Cortex of kidney (tissue), 1 donor: ENCODE measurements around the gene SLC5A11.
"Not testable (repeated sequence)": the region's sequence is repeated elsewhere in the genome, so short reads cannot be mapped to it uniquely, and the experiment has no call there.

Source experiments
- DNase-seq: peaks from one replicate; lab custom pipeline; 2025; lab: John Stamatoyannopoulos, UW

The SLC5A11 gene, protein sequence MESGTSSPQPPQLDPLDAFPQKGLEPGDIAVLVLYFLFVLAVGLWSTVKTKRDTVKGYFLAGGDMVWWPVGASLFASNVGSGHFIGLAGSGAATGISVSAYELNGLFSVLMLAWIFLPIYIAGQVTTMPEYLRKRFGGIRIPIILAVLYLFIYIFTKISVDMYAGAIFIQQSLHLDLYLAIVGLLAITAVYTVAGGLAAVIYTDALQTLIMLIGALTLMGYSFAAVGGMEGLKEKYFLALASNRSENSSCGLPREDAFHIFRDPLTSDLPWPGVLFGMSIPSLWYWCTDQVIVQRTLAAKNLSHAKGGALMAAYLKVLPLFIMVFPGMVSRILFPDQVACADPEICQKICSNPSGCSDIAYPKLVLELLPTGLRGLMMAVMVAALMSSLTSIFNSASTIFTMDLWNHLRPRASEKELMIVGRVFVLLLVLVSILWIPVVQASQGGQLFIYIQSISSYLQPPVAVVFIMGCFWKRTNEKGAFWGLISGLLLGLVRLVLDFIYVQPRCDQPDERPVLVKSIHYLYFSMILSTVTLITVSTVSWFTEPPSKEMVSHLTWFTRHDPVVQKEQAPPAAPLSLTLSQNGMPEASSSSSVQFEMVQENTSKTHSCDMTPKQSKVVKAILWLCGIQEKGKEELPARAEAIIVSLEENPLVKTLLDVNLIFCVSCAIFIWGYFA

DNA sequence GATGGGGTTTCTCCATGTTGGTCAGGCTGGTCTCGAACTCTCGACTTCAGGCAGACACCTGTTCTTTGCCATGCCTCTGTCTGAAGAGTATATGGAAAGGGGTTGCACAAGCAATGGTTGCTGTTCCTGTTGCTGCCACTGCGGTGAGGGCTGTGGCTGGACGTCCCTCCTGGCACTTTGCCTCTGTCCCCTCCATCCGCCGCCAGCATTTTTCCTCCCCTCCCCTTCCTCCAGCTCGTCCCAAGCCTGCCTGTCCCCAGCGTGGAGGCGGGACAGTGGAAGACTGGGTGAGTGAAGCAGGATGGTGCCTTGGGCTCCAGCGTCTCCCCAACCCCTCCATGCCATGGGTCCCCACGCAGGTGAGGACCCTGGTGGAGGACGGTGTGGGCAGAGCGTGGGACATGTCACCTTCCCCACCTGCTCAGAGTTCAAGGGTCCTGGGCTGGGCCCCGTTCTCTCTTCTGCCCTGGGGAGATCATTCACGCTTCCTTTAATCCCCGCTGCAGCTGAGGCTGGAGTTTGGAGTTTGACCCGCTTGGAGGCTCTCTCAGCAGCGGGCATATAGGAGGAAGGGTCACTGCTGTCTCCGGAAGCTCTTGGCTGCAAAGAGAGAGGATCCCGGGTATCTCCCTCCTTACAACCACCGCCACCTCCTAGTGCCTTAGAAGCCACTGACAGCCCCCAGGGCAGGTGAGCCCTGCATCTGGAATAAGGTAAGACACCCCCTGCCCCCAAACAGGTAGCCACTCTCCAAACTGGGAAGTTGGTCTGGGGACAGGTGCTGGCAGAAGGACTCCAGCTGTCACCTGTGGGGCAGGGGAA, at the start of gene SLC5A11:
Gene SLC5A11, plus strand, starts transcription at position 238 of the 822 bp plus-strand sequence. CDS start 12,681 bp downstream, outside the sequence.
- no peak for DNase-seq

DNA sequence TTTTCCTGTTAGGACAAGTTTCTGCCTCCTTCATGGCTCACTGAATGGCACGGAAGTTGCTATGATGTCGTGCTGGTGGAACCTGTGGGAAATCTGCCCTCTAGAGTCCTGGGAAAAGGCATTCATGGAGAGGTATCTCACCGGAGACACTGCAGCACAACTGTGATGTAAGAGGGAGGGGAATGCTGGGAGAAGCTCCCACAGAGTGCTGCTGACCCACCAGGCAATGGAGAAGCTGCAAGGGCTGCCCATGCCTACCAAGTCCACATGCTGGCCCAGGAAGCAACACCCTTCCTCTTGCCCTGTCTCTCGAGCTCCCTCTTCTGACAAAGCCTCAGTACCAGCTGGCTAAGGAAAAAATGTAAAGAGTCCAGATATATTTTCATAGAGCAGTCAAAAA, 45.2 kb upstream of the SLC5A11 start:
- DNase-seq, result no peak

DNA sequence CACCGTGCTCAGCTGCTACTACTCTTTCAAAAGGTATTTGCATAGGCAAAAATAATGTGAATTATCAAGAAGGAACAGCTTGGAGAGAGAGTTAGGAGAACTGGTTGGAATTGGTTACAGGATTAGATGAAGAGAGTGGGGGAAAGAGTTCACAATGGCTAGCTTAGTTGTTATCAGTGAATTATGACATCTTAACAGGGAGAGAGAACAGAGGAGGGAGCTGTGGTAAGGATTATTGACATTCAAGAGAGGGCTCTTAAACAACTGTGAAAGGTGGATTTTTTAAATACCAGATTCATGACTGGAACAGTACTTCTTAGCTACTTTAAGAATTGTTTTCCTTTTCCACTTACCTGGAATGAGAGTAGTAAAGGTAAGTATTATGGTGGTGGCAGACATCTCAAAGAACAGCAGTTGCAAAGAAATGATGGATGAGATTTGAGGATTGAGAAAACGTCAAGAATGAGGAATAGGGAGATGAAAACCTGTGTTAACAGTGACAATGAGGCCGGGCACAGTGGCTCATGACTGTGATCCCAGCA, 43.9 kb upstream of the SLC5A11 start:
- DNase-seq, result no peak

DNA sequence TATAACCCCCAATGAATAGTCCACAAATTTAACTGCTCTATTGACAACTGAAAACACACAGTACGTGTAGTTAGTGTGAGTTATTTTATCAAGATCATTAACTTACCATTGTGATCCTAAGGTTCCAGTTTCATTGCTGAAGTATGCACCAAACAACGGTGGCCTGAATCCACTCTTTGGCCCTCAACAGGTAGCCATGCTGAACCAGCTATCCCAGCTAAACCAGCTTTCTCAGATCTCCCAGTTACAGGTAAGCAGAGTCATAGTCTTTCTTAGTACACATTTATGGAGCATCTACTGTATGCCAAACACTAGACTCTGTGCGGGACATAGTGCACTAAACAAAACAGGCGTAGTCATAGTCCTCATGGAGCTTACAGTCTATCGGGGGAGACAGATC, 40.3 kb upstream of the SLC5A11 start:
- no peak for DNase-seq

DNA sequence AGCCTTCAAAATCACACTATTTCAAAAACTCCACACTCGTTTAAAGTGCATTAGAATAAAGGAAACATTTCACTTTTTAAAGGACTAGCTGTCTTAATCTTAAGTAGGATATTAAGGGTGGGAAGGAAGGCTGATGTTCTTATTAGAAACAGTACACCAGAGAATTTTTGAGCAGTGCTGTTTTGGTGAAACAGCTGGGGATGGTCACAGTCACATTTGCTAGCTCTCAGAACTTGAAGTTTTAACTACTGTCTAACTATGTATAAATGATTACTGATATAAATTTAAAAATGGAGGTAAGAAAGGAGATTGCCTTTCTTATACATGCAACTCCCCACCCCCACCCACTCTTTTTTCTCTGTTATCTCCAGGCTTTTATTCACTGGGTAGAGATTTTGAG, 38.5 kb upstream of the SLC5A11 start:
- DNase-seq, result no peak

DNA sequence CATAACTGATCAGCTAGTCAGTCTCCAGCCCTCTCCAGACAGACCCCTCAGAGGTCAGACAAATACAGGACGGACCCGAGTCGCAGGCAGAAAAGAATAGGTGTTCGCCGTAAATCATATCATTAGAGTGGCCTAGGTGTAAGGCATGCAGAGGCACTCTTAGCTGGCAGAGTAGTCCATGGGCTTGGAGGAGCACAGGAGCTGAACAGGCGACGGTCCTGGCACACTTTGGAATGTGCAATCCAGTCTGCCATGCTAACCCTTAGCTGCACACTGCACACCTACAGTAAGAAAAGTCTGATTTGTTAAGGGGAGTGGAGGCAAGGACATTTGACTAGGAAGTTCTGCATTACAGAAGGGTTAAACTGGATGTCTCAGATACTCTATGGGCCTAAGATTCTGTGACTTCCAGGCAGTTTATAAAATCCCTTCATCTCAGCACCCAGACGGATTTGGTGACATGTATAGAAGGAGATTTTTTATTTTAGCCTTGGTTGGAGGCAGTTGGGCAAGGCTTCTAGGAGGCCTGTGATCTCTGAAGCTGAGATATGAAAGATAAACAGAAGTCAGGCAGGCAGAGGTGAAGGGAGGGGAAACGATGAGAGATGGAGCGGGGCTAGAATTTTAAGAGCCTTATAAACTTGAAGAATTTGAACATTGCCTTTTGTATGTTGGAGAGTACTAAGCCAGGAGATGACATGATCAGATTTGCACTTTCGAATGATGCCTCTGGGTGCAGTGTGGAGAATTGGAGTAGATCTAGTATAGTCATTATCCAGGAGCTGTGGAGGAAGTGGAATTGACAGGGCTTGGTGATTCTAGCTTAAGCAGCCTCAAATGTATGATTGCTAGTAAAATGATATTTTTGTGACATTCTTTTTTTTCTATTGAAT, 34.6 kb upstream of the SLC5A11 start:
- DNase-seq, result no peak

DNA sequence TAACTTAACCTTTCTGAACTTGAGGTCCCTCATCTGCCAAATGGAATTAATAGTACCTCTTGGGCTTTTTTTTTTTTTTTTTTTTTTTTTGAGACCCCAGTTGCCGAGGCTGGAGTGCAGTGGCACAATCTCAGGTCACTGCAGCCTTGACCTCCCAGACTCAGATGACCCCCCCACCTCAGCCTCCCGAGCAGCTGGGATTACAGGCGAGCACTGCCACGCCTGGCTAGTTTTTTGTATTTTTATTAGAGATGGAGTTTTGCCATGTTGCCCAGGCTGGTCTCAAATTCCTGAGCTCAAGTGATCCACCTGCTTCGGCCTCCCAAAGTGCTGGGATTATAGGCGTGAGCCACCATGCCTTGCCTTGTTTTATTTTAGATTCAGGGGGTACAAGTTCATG, 33.0 kb upstream of the SLC5A11 start:
- DNase-seq, result not testable (repeated sequence)

DNA sequence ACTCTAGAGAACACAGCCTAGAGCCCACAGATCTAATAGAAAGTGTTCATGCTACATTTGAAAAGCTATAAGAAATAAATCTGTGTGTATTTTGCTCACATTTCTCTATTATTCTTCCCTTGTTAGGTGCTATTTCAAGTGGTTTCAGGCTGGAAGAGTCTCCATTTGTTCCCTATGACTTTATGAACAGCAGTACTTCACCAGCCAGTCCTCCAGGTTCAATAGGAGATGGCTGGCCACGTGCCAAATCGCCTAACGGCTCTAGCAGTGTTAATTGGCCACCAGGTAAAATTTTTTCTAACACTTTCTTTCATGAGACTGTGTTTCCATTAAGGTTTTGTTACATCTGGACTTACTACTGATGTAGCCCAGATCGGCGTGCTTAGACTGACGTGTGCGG, 30.7 kb upstream of the SLC5A11 start:
- no peak for DNase-seq

DNA sequence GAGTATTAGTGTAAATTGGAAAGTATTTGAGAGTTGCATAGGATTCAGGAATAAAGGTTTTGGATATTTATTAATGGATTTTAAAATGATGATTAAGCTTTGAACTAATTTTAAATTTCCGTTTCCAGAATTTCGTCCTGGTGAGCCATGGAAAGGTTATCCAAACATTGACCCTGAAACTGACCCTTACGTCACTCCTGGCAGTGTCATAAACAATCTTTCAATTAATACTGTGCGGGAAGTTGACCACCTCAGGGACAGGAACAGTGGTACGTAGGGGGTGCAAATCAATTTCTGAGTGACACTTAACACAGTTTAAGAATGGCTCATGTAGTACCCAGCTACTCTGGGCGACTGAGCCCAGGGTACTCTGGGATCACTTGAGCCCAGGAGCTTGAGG, 29.1 kb upstream of the SLC5A11 start:
- no peak for DNase-seq

DNA sequence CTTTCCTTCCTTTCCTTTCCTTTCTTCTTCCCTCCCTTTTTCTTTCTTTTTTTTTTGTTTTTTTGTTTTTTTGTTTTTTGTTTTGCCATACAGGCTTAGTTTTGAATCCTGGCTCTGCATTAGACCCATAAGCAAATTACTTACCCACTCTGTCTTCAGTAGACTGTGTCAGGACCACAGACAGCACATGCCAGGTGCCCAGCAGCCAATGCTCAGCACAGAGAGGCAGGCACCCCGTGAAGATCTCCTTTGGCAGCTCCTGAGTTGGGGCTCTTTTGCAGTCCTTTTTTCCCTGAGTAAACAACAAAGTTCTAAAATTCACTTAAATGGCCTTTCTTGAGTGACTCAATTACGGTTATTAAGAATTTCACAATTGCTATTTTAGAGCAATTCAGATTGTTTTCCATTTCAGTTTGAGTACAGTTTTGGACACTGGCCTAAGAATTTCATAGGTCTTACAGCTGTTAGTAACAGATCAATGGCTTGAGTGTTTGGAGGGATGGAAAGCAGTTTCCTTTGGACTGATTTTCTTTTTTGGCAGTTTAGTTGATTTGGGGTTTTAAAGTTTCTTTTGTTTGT, 26.2 kb upstream of the SLC5A11 start:
- no peak for DNase-seq

DNA sequence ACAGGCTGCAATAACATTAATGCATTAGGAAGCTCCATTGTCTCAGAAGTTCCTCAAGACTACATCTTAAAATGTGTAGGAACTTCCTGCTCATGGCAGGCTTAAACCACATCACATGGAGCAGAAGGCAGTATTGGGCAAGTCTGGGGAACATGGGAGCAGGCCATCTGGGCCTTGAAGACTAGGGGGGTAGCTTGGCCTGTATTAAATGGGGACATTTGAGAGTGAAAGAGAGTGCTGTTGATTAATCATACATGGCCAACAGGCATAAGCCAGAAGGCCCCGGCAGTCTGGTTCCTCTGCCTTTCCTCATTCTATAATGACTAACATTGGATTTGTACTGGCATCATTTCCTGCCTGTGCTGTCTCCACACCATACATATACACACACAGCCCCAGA, 25.2 kb upstream of the SLC5A11 start:
- no peak for DNase-seq

DNA sequence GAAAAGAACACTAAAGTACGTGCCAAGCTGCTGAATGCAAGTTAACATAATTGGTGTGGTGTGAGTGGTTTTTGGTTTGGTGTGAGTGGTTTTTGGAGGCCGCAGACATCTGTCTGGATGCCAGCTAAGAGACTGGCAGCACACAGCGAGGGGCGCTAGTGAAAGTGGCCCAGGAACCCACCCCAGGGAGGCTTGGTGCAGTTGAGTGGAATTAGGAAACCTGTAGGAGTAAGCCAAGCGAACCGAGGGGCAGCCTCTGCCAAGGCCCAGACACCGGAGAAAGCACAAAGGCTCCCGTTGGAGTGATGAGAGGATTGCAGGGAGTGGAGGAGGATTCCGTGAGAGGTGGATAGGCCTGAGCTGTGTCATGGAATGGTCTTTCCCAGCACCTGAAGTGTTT, 24.6 kb upstream of the SLC5A11 start:
- DNase-seq, result no peak

DNA sequence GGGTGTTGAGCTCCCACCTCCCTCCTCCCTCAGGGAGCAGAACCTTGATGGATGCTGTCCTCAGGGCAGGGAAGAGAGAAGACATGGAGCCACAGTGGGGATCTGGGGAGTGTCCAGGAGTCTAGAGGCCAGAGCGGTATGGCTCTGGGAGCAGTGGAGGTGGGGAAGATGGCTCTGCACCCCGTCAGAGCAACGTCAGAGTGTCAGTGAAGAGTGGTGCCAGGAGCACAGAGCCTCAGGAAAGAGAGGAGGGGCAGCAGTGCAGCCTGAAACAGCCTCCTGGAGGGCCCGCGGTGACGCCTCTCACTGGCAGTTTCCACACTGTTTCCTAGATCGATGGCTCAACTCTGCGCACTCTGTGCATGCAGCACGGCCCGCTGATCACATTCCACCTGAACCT, 23.2 kb upstream of the SLC5A11 start:
- DNase-seq, result no peak

DNA sequence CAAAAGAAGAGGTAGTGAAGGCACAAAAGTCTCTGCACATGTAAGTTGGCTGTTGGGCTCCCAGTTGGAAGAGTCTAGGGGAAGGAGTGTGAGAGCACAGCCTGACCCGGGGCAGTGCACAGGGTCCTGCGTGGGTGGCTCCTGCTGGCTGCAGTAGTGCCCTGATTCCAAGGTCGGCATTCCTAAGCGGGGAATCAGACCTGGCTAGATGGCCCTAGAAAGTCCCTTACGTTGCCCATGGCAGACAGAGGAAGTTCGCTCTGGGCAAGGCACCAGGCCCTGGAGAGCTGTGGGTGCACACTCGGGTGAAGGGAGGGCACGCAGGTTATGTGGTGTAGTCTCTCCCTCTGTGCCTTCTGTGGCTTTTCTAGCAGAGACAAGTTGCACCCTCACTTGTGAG, 22.8 kb upstream of the SLC5A11 start:
- no peak for DNase-seq

DNA sequence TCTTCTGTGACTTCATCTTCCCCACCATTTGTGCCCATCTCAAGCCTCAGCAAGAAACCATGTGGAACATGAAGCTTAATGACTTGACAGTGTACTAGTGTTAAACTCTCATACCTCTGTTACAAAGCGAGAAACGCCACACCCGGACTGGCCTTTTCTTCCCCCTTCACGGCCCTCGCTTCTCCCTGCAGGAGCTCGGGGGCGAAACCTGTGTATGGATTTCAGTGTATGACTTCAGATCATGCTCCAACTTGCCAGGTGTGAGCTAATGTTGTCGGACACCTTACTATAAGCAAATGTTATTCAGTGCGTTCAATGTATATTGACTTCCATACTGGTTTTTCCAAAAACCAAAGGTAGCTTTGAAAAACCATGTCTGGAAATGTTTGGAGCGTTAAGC, 20.1 kb upstream of the SLC5A11 start:
- no peak for DNase-seq

DNA sequence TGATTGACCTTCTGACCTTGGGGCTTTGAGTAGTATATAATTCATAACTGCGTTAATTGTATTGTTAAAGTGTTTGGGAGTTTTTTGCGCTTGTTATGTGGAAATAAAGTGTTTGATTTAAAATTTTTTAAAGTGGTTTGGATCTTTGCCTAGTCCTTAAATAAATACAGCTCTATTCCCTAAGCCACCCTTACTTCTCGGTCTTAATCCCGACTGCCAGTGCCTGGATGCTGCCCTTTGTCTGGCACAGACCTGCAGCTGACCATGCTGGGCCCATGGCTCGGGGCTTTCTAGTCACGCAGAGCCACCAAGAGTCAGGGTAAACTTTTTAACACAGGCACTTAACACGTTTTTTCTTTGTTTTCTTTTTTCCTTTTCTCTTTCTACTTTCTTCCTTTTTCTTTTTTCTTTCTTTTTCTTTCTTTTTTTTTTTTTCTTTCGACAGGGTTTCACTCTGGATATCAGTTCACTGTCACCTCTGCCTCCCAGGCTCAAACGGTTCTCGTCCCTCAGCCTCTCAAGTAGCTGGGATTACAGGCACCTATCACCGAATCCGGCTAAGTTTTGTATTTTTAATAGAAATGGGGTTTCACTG, 19.6 kb upstream of the SLC5A11 start:
- DNase-seq, result no peak

DNA sequence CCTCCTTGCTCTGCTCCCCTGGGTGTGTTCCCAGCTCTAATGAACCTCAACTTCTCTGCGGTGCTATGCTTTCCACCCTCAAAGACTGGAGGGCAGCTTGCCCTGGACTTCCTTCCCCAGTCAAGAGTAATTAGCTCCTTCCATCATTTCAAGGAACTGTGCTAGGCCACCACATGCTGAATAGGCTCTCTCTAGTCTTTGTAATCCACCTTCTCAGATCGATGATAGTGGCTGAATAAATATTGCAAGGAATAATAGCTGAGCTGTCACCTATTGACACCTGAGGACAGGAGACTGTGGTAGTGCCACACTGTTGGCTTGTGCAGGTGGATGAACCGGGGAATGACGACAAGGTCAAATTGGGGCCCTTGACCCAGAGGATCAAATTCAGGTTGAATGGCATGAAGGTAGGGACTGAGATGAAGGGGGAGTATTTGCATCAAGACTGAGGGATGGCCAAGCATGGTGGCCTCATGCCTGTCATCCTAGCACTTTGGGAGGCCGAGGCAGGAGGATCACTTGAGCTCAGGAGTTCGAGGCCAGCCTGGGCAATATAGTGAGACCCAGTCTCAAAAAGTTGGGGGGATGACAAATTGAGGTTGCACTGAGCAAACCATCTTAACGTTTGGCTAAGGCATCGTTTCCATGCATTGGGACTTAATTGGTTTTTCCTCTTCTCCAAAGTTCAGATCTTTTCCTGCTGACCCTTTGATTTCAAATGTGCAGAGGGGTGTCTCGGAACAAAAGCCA, 18.8 kb upstream of the SLC5A11 start:
- no peak for DNase-seq

DNA sequence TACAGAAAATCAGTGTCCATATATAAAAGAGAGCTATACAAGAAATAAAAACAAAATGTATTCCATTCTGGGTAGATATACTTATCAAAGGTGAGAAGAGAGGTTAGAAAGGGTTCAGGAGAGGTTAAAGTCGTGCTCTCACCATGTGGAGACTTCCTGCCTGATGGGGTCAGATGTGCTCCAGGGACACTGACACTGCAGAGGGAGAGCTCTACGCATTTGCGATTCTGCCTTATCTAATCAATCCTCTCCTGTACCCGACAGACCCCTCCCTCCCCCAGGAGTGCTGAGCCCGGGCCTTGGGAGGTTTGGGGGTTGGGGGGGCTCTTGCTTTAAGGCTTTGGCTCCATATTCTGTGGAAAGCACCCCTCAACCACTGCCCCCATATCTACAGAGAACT, 16.6 kb upstream of the SLC5A11 start:
- no peak for DNase-seq

DNA sequence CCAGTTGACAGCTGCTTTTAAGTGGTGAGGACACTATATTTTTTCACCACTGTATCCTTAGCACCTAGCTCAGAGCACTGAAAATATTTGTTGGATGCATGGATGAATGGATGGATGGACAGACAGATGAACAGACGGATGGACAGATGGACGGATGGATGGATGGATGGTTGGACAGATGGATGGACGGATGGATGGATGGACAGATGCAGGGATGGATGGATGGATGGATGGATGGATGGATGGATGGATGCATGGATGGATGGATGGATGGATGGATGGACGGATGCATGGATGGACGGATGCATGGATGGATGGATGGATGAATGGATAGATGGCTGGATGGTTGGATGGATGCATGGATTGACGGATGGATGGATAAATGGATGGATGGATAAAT, 12.4 kb upstream of the SLC5A11 start:
- no peak for DNase-seq
